PC-3 (cell line): ENCODE data around the gene CTNS. TPM values are rescaled to one million over a fixed set of nuclear protein-coding genes. Genes with fewer than 3 reads are reported as not detected.

Source experiments
- ATAC-seq: fragments of 200-7000 bp; cut with Tn5 transposase; 2 replicates; pipeline ENCODE4 v1.9.1; 2020; ENCODE audit warnings: mild to moderate bottlenecking, moderate library complexity
- BruUV-seq: library from RNA; stranded (reverse); fragments of 400-500 nt; replicated peaks from 2 replicates; lab custom pipeline; 2021; lab: Mats Ljungman, UMichigan
- CTCF ChIA-PET: fragments of 300-600 bp; sonication (Branson Sonifier 250); formaldehyde crosslinking; loops from one replicate; lab custom pipeline; 2022; ENCODE audit warnings: antibody characterized with exemption; lab: Charles Lee
- POLR2A ChIA-PET: fragments of 300-600 bp; sonication (Branson Sonifier 250); formaldehyde crosslinking; loops from one replicate; lab custom pipeline; 2022; ENCODE audit warnings: antibody characterized with exemption; ENCODE audit not compliant: unreplicated experiment; lab: Charles Lee
- DNase-seq: peaks from one replicate; pipeline ENCODE4 v3.0.0-alpha.2; 2015
- H2AFZ ChIP-seq: fragments of 300-600 bp; sonication (generic); 2 replicates; pipeline ENCODE4 v1.6.0; 2016; ENCODE audit warnings: antibody characterized with exemption, low read length
- H3F3A ChIP-seq: fragments of 300-600 bp; sonication (generic); one replicate; pipeline ENCODE4 v1.6.0; 2017; ENCODE audit warnings: antibody characterized with exemption, low read length, control low read depth, mild to moderate bottlenecking; ENCODE audit not compliant: unreplicated experiment
- H3K27ac ChIP-seq: fragments of 300-600 bp; sonication (generic); 2 replicates; pipeline ENCODE4 v1.5.1; 2016; ENCODE audit warnings: mild to moderate bottlenecking, low read length
- H3K27me3 ChIP-seq: fragments of 300-600 bp; sonication (generic); 2 replicates; pipeline ENCODE4 v1.6.1; 2016; ENCODE audit warnings: low read length, mixed read lengths
- H3K36me3 ChIP-seq: fragments of 300-600 bp; sonication (generic); 2 replicates; pipeline ENCODE4 v1.6.1; 2016; ENCODE audit warnings: low read depth, mixed run types, low read length, mixed read lengths
- H3K4me1 ChIP-seq: fragments of 300-600 bp; sonication (generic); 2 replicates; pipeline ENCODE4 v1.5.1; 2016; ENCODE audit warnings: low read length; ENCODE audit not compliant: insufficient read depth
- H3K4me2 ChIP-seq: fragments of 300-600 bp; sonication (generic); 2 replicates; pipeline ENCODE4 v1.6.0; 2016; ENCODE audit warnings: low read length
- H3K4me3 ChIP-seq: fragments of 300-600 bp; sonication (generic); 2 replicates; pipeline ENCODE4 v1.5.1; 2016; ENCODE audit warnings: mild to moderate bottlenecking, low read length, mixed read lengths
- H3K79me2 ChIP-seq: fragments of 300-600 bp; sonication (generic); 2 replicates; pipeline ENCODE4 v1.6.1; 2017; ENCODE audit warnings: low read length, mixed read lengths
- H3K9ac ChIP-seq: fragments of 300-600 bp; sonication (generic); 2 replicates; pipeline ENCODE4 v1.6.0; 2016; ENCODE audit warnings: mild to moderate bottlenecking, low read length
- H3K9me2 ChIP-seq: fragments of 300-600 bp; sonication (generic); replicated peaks from 2 replicates; pipeline ENCODE4 v1.6.1; 2016; ENCODE audit warnings: mixed run types, low read length, mixed read lengths
- H3K9me3 ChIP-seq: fragments of 300-600 bp; sonication (generic); 2 replicates; pipeline ENCODE4 v1.6.1; 2016; ENCODE audit warnings: low read length, mixed read lengths
- H4K20me1 ChIP-seq: fragments of 300-600 bp; sonication (generic); 2 replicates; pipeline ENCODE4 v1.6.1; 2016; ENCODE audit warnings: low read length, mixed read lengths
- EZH2 ChIP-seq: fragments of 300-600 bp; sonication (generic); IDR thresholded peaks from one replicate; pipeline ENCODE4 v1.6.1; 2017; ENCODE audit warnings: antibody characterized with exemption, mild to moderate bottlenecking, low read length; ENCODE audit not compliant: unreplicated experiment
- EZH2phosphoT487 ChIP-seq: fragments of 300-600 bp; sonication (generic); IDR thresholded peaks from 2 replicates; pipeline ENCODE4 v1.6.1; 2018; ENCODE audit warnings: mild to moderate bottlenecking, antibody characterized with exemption, low read length, borderline replicate concordance
- intact Hi-C: fragments of 100-400 bp; cut with micrococcal nuclease; formaldehyde crosslinking; loops from 2 replicates; pipeline ENCODE4 v1.9.0; 2023
- total RNA-seq: library from RNA; depleted of rRNA; stranded (reverse); fragments of >200 nt; gene quantifications from 2 replicates; pipeline ENCODE4 v1.2.3, GENCODE V29; 2014
- TF ChIP-seq, protein P1 (sequence below): fragments of 300-600 bp; sonication (generic); conservative IDR thresholded peaks from 2 replicates; pipeline ENCODE4 v1.5.1; 2017; ENCODE audit warnings: antibody characterized with exemption, low read depth, mild to moderate bottlenecking, low read length

Gene CTNS
- total RNA-seq, 1 experiment from 2014 or later, result 10.2 TPM

DNA sequence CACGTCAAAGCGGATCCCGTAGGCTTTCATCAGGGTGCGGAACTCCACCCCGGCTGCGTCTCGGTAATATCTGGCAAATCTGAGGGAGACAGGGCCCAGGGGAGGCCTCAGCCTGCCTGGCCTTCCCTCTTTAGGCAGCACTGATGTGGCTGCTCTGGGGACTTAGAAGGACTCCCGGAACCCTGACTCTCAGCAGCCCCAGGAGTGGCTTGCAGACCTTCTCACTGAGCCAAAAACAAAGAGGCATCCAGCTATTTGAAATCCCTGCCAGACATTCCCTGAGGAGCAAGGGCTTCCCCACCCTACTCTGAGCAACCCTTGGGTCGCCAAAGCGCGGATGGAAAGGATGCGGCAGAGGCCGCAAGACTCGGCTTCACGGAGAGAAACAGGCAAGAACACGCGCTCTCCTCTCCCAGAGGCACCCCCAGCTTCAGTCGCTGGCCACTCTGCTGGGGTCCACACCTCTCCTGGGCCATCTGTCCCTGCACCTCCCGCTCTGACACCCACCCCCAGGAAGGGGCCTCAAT, 51.5 kb downstream of the CTNS start:
- no peak overlapping the region for H3K27ac ChIP-seq
- no peak for DNase-seq
- TF ChIP-seq EZH2phosphoT487, result no peak
- TF ChIP-seq, protein P1, sequence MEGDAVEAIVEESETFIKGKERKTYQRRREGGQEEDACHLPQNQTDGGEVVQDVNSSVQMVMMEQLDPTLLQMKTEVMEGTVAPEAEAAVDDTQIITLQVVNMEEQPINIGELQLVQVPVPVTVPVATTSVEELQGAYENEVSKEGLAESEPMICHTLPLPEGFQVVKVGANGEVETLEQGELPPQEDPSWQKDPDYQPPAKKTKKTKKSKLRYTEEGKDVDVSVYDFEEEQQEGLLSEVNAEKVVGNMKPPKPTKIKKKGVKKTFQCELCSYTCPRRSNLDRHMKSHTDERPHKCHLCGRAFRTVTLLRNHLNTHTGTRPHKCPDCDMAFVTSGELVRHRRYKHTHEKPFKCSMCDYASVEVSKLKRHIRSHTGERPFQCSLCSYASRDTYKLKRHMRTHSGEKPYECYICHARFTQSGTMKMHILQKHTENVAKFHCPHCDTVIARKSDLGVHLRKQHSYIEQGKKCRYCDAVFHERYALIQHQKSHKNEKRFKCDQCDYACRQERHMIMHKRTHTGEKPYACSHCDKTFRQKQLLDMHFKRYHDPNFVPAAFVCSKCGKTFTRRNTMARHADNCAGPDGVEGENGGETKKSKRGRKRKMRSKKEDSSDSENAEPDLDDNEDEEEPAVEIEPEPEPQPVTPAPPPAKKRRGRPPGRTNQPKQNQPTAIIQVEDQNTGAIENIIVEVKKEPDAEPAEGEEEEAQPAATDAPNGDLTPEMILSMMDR, result no peak
- TF ChIP-seq EZH2, result no peak
- ChIA-PET CTCF (no interaction called here), POLR2A (no interaction called here)
- no peaks in the 10 kb centered on the region; the same call in 1 of the 2 replicates for H3K36me3 ChIP-seq
- H4K20me1 ChIP-seq, result no peaks in the 10 kb centered on the region
- H3K4me3 ChIP-seq, result no peak overlapping the region
- BruUV-seq, result no TSS peak
- H2AFZ ChIP-seq, result no peak overlapping the region
- H3K9me3 ChIP-seq, result no peaks in the 10 kb centered on the region
- no peak for ATAC-seq
- H3K9ac ChIP-seq, result no peak overlapping the region
- no peaks in the 10 kb centered on the region for H3K27me3 ChIP-seq
- no peaks in the 10 kb centered on the region for H3K9me2 ChIP-seq
- intact Hi-C loops, result no loop called here
- no peak overlapping the region for H3K4me2 ChIP-seq
- no peaks in the 10 kb centered on the region for H3K79me2 ChIP-seq
- no peaks in the 10 kb centered on the region for H3K4me1 ChIP-seq
- H3F3A ChIP-seq, result no peaks in the 10 kb centered on the region

GRCh38 chr17:3688852-3689261, 52.3 kb downstream of the CTNS start:
- DNase-seq, result no peak
- ChIA-PET POLR2A (no interaction called here), CTCF (no interaction called here)
- intact Hi-C loops, result no loop called here
- no peaks in the 10 kb centered on the region for H3K36me3 ChIP-seq
- no peak for ATAC-seq
- H3K27ac ChIP-seq, result no peak overlapping the region
- H3F3A ChIP-seq, result no peaks in the 10 kb centered on the region
- no peak overlapping the region for H3K9ac ChIP-seq
- no peaks in the 10 kb centered on the region for H3K9me2 ChIP-seq
- H3K4me3 ChIP-seq, result no peak overlapping the region
- H3K9me3 ChIP-seq, result no peaks in the 10 kb centered on the region
- no peaks in the 10 kb centered on the region for H3K4me1 ChIP-seq
- H3K79me2 ChIP-seq, result no peaks in the 10 kb centered on the region
- no peak overlapping the region for H3K4me2 ChIP-seq
- TF ChIP-seq, protein P1, result no peak
- no peak for TF ChIP-seq EZH2phosphoT487
- TF ChIP-seq EZH2, result no peak
- H4K20me1 ChIP-seq, result no peaks in the 10 kb centered on the region
- BruUV-seq, result no TSS peak
- no peak overlapping the region for H2AFZ ChIP-seq
- H3K27me3 ChIP-seq, result no peaks in the 10 kb centered on the region

- ATAC-seq (no peak), DNase-seq (no peak)
- CTCF ChIA-PET, result no interaction called here
- Histone ChIP-seq H4K20me1 (no peaks in the 10 kb centered on the region), H3K9ac (no peak overlapping the region), H3K36me3 (no peaks in the 10 kb centered on the region), H3K27me3 (no peaks in the 10 kb centered on the region), H3K27ac (no peak overlapping the region), H3K9me3 (no peaks in the 10 kb centered on the region), H3F3A (no peaks in the 10 kb centered on the region), H3K4me3 (no peak overlapping the region), H3K9me2 (no peaks in the 10 kb centered on the region), H3K4me2 (no peak overlapping the region), H3K4me1 (no peaks in the 10 kb centered on the region), H3K79me2 (0 out of 2 replicates have a peak, but pooled peaks cover 1% of the 10 kb centered on the region), H2AFZ (no peak overlapping the region)
- BruUV-seq, result no TSS peak
- intact Hi-C loops, result no loop called here
- TF ChIP-seq, protein P1, result no peak
- TF ChIP-seq EZH2, result no peak
- POLR2A ChIA-PET, result no interaction called here
Measured at GRCh38 chr17:3689262-3690093, 52.9 kb downstream of the CTNS start.
